PC-3 (cell line): ENCODE measurements around the gene SAFB2.

ENCODE experiments used
- EZH2 ChIP-seq: fragments of 300-600 bp; sonication (generic); IDR thresholded peaks from one replicate; pipeline ENCODE4 v1.6.1; 2017; ENCODE audit warnings: antibody characterized with exemption, mild to moderate bottlenecking, low read length; ENCODE audit not compliant: unreplicated experiment
- EZH2phosphoT487 ChIP-seq: fragments of 300-600 bp; sonication (generic); IDR thresholded peaks from 2 replicates; pipeline ENCODE4 v1.6.1; 2018; ENCODE audit warnings: mild to moderate bottlenecking, antibody characterized with exemption, low read length, borderline replicate concordance
- TF ChIP-seq, protein P1 (sequence below): fragments of 300-600 bp; sonication (generic); conservative IDR thresholded peaks from 2 replicates; pipeline ENCODE4 v1.5.1; 2017; ENCODE audit warnings: antibody characterized with exemption, low read depth, mild to moderate bottlenecking, low read length

DNA sequence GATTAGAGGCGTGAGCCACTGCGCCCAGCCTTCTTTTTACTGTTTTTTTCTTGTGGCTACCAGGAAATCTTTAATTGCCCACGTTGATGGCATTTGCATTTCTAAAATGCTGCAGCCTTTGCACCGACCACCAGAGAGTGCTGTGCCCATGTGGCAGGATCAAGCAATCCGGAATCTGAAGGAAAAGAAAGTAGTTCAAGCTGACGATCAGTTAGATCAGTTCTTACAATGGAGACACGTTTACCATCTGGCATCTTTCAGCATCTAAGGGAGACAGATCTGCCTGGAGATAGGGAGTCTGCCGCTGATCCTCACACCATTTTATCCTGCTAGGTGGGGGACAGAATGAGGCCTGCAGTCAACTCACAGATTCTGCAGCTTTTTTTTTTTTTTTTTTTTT is 74.7 kb downstream of the SAFB2 start:
- TF ChIP-seq, protein P1, sequence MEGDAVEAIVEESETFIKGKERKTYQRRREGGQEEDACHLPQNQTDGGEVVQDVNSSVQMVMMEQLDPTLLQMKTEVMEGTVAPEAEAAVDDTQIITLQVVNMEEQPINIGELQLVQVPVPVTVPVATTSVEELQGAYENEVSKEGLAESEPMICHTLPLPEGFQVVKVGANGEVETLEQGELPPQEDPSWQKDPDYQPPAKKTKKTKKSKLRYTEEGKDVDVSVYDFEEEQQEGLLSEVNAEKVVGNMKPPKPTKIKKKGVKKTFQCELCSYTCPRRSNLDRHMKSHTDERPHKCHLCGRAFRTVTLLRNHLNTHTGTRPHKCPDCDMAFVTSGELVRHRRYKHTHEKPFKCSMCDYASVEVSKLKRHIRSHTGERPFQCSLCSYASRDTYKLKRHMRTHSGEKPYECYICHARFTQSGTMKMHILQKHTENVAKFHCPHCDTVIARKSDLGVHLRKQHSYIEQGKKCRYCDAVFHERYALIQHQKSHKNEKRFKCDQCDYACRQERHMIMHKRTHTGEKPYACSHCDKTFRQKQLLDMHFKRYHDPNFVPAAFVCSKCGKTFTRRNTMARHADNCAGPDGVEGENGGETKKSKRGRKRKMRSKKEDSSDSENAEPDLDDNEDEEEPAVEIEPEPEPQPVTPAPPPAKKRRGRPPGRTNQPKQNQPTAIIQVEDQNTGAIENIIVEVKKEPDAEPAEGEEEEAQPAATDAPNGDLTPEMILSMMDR, result peak; percentile 94
- TF ChIP-seq EZH2, result no peak
- TF ChIP-seq EZH2phosphoT487, result no peak
